Panc1 (cell line): Measurements from ENCODE around the gene ALDH16A1.

Source experiments
- POLR2AphosphoS5 ChIP-seq: IDR thresholded peaks from 2 replicates; pipeline ENCODE4 v1.6.1; 2012; ENCODE audit warnings: mild to moderate bottlenecking, low read depth, low read length, moderate library complexity
- SIN3A ChIP-seq: IDR thresholded peaks from 2 replicates; pipeline ENCODE4 v1.6.1; 2012; ENCODE audit warnings: low read depth, mild to moderate bottlenecking, low read length, moderate library complexity, borderline replicate concordance; ENCODE audit not compliant: insufficient read depth
- TCF7L2 ChIP-seq: IDR thresholded peaks from 2 replicates; pipeline ENCODE4 v1.6.1; 2011; ENCODE audit warnings: mild to moderate bottlenecking, low read depth, low read length, inconsistent platforms
- TF ChIP-seq, protein P1 (sequence below): fragments of 450-650 bp; IDR thresholded peaks from 2 replicates; pipeline ENCODE4 v1.5.1; 2017; ENCODE audit warnings: mild to moderate bottlenecking
- TF ChIP-seq, protein P2 (sequence below), 2 experiments: IDR thresholded peaks; 2 replicates each; pipeline ENCODE4 v1.6.1; 2011 to 2012; ENCODE audit warnings: low read depth in 2 of 2, control low read depth in 1 of 2, low read length in 1 of 2, mild to moderate bottlenecking in 1 of 2, moderate library complexity in 1 of 2; ENCODE audit not compliant: insufficient read depth in 1 of 2

DNA sequence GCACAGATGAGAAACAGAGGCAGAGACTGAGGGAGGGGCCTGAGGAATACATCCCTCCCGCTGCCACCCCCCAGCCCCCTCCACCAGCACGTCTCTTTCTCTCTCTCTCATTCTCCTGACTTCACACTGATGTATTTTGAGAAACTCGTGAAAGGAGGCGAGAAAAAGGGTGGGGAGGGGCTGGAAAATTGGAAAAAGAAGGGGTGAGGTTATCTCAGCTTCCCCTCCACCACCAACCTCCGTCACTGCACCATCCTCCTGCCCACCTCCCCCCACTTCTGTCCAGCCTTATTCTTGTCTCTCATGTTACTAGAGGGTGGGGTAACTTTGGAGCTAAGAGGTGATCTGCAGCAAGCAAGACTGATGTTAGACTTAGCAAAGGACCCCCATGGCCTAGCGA, 13.2 kb upstream of the ALDH16A1 start:
- TF ChIP-seq, protein P1, sequence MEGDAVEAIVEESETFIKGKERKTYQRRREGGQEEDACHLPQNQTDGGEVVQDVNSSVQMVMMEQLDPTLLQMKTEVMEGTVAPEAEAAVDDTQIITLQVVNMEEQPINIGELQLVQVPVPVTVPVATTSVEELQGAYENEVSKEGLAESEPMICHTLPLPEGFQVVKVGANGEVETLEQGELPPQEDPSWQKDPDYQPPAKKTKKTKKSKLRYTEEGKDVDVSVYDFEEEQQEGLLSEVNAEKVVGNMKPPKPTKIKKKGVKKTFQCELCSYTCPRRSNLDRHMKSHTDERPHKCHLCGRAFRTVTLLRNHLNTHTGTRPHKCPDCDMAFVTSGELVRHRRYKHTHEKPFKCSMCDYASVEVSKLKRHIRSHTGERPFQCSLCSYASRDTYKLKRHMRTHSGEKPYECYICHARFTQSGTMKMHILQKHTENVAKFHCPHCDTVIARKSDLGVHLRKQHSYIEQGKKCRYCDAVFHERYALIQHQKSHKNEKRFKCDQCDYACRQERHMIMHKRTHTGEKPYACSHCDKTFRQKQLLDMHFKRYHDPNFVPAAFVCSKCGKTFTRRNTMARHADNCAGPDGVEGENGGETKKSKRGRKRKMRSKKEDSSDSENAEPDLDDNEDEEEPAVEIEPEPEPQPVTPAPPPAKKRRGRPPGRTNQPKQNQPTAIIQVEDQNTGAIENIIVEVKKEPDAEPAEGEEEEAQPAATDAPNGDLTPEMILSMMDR, result no peak
- no peak for TF ChIP-seq POLR2AphosphoS5
- TF ChIP-seq SIN3A, result no peak
- TF ChIP-seq, protein P2, sequence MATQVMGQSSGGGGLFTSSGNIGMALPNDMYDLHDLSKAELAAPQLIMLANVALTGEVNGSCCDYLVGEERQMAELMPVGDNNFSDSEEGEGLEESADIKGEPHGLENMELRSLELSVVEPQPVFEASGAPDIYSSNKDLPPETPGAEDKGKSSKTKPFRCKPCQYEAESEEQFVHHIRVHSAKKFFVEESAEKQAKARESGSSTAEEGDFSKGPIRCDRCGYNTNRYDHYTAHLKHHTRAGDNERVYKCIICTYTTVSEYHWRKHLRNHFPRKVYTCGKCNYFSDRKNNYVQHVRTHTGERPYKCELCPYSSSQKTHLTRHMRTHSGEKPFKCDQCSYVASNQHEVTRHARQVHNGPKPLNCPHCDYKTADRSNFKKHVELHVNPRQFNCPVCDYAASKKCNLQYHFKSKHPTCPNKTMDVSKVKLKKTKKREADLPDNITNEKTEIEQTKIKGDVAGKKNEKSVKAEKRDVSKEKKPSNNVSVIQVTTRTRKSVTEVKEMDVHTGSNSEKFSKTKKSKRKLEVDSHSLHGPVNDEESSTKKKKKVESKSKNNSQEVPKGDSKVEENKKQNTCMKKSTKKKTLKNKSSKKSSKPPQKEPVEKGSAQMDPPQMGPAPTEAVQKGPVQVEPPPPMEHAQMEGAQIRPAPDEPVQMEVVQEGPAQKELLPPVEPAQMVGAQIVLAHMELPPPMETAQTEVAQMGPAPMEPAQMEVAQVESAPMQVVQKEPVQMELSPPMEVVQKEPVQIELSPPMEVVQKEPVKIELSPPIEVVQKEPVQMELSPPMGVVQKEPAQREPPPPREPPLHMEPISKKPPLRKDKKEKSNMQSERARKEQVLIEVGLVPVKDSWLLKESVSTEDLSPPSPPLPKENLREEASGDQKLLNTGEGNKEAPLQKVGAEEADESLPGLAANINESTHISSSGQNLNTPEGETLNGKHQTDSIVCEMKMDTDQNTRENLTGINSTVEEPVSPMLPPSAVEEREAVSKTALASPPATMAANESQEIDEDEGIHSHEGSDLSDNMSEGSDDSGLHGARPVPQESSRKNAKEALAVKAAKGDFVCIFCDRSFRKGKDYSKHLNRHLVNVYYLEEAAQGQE (IDR thresholded peaks at IDR 0.05; ENCODE audit: insufficient read depth in 1 of 2, low read depth in 2 of 2, low read length in 1 of 2), result no peak
- TF ChIP-seq TCF7L2, result no peak
